HEK293T (cell line): ENCODE results near the gene RNASEH1.

Experiments used
- CTCF ChIA-PET: fragments of 350-600 bp; formaldehyde crosslinking; extraction: SDS; loops from one replicate; lab custom pipeline; 2021; ENCODE audit warnings: antibody characterized with exemption, inconsistent platforms; lab: Yijun Ruan, JAX
- POLR2A ChIA-PET: fragments of 350-600 bp; formaldehyde crosslinking; extraction: SDS; loops from one replicate; lab custom pipeline; 2020; ENCODE audit warnings: antibody characterized with exemption, inconsistent platforms; lab: Yijun Ruan, JAX
- DNase-seq: peaks from one replicate; pipeline ENCODE4 v3.0.0; 2012; ENCODE audit warnings: mixed read lengths; ENCODE audit errors: extremely low spot score
- ARNT ChIP-seq: fragments of 450-650 bp; IDR thresholded peaks from 2 replicates; pipeline ENCODE4 v1.6.1; 2017; ENCODE audit warnings: mild to moderate bottlenecking
- BHLHE40 ChIP-seq: fragments of 450-650 bp; IDR thresholded peaks from 2 replicates; pipeline ENCODE4 v1.6.1; 2016; ENCODE audit warnings: mild to moderate bottlenecking, moderate library complexity, borderline replicate concordance
- CTBP1 ChIP-seq: fragments of 450-650 bp; IDR thresholded peaks from 2 replicates; pipeline ENCODE4 v1.6.1; 2016; ENCODE audit warnings: borderline replicate concordance
- ELF4 ChIP-seq: fragments of 450-650 bp; IDR thresholded peaks from 2 replicates; pipeline ENCODE4 v1.6.1; 2017; ENCODE audit warnings: antibody characterized with exemption
- FOXA1 ChIP-seq: fragments of 450-650 bp; IDR thresholded peaks from 2 replicates; pipeline ENCODE4 v1.6.1; 2016; ENCODE audit warnings: mild to moderate bottlenecking
- FOXK2 ChIP-seq: fragments of 450-650 bp; IDR thresholded peaks from 2 replicates; pipeline ENCODE4 v1.6.1; 2016; ENCODE audit warnings: mild to moderate bottlenecking
- FOXM1 ChIP-seq: fragments of 450-650 bp; IDR thresholded peaks from 2 replicates; pipeline ENCODE4 v1.6.1; 2017; ENCODE audit warnings: mild to moderate bottlenecking, borderline replicate concordance
- HDGF ChIP-seq: fragments of 450-650 bp; IDR thresholded peaks from 2 replicates; pipeline ENCODE4 v1.6.1; 2017; ENCODE audit warnings: antibody characterized with exemption, borderline replicate concordance
- L3MBTL2 ChIP-seq: fragments of 450-650 bp; conservative IDR thresholded peaks from 2 replicates; pipeline ENCODE4 v1.6.1; 2016; ENCODE audit warnings: mild to moderate bottlenecking
- LEF1 ChIP-seq: fragments of 450-650 bp; IDR thresholded peaks from 2 replicates; pipeline ENCODE4 v1.6.1; 2017; ENCODE audit warnings: mild to moderate bottlenecking, borderline replicate concordance
- NFRKB ChIP-seq: fragments of 450-650 bp; IDR thresholded peaks from 2 replicates; pipeline ENCODE4 v1.6.1; 2016; ENCODE audit warnings: mild to moderate bottlenecking, moderate library complexity
- SP1 ChIP-seq: fragments of 450-650 bp; IDR thresholded peaks from 2 replicates; pipeline ENCODE4 v1.6.1; 2017
- SUZ12 ChIP-seq: fragments of 450-650 bp; IDR thresholded peaks from 2 replicates; pipeline ENCODE4 v1.6.1; 2016; ENCODE audit warnings: mild to moderate bottlenecking
- TARDBP ChIP-seq: fragments of 450-650 bp; IDR thresholded peaks from 2 replicates; pipeline ENCODE4 v1.6.1; 2016
- ZNF384 ChIP-seq: fragments of 450-650 bp; IDR thresholded peaks from 2 replicates; pipeline ENCODE4 v1.6.1; 2016
- TF ChIP-seq, protein P1 (sequence below): fragments of 450-650 bp; IDR thresholded peaks from 2 replicates; pipeline ENCODE4 v1.6.1; 2016

The RNASEH1 gene

DNA sequence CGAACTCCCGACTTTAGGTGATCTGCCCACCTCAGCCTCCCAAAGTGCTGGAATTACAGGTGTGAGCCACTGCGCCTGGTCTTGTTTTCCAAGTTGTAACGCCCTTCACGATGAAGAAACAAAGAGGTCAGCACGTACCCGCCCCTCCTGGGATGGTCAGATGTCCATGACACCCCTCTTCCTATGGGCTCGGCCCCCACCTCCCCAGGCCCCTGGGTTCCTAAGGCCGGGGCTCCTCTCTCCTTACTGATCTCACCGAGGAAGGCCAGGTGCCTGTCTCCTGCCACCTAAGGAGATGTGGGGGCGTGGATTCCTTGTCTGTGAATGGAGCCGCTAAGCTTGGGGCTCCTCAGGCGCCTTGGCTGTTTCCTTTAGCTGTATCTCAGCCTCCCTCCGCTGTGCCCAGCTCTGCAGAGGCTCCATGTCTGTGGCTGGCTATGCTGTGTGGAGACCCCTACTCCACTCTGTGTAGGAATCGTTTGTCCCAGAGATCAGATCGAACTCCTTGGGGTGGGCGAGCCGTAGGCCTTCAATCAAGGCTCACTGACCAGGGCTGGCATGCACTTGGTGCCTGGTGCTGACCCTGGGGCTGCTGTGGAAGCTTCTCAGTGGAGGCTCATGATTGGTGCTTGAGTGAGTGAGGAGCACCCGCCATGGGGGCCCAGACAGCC is 45.5 kb upstream of the RNASEH1 start:
- ChIA-PET POLR2A (no interaction called here), CTCF (no interaction called here)
- TF ChIP-seq SUZ12 = no peak
- no peak for TF ChIP-seq FOXM1
- TF ChIP-seq TARDBP = no peak
- TF ChIP-seq FOXK2 = no peak
- DNase-seq = no peak

DNA sequence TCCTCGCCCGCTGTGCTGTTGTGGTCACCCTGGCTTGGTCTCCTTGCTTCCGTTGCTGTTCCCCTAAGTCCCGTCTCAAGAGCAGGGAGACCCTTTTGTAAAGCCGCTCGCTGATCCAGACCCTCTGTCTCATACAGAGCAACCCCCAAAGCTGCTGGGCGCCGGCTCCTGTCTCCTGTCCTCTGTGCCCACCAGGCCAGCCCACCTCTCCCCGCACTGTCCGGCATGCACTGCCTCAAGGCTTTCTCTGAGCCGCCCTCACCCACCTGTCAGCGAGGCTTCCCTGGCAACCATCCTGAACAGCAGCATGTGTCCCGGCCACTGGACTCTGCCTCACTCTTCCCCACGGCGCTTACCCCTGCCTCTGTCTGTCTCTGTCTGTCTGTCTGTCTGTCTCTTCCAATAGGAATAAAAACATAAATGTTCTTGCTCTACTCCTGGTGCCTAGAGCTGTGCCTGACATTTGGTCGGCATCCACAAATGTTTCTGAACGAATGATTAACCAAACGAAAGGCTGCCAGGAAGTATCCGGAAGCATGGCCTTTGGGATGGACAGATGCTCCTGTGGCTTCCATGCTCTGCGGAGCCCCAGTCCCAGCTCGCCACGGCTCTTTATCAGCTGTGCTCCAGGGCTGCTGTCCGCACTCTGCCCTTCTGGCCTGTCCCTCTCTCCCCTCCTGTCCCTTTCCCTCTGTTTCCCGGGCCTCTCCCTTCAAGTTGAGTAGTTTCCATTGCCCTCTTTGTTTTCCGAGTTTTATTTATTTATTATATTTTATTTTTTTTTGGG is 44.6 kb upstream of the RNASEH1 start:
- no peak for TF ChIP-seq ELF4
- no peak for TF ChIP-seq BHLHE40
- no peak for TF ChIP-seq L3MBTL2
- TF ChIP-seq ZNF384 = no peak
- no peak for TF ChIP-seq SP1
- TF ChIP-seq, protein P1, sequence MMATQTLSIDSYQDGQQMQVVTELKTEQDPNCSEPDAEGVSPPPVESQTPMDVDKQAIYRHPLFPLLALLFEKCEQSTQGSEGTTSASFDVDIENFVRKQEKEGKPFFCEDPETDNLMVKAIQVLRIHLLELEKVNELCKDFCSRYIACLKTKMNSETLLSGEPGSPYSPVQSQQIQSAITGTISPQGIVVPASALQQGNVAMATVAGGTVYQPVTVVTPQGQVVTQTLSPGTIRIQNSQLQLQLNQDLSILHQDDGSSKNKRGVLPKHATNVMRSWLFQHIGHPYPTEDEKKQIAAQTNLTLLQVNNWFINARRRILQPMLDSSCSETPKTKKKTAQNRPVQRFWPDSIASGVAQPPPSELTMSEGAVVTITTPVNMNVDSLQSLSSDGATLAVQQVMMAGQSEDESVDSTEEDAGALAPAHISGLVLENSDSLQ = no peak
- TF ChIP-seq NFRKB = no peak
- TF ChIP-seq HDGF = no peak
- no peak for TF ChIP-seq TARDBP
- no peak for TF ChIP-seq FOXA1
- no peak for TF ChIP-seq LEF1
- ChIA-PET POLR2A (interaction anchor here (1.1 kb wide), 1 partner anchor 20 kb away, joined by 3 read pairs; no protein-coding TSS in a partner anchor), CTCF (no interaction called here)
- no peak for DNase-seq

DNA sequence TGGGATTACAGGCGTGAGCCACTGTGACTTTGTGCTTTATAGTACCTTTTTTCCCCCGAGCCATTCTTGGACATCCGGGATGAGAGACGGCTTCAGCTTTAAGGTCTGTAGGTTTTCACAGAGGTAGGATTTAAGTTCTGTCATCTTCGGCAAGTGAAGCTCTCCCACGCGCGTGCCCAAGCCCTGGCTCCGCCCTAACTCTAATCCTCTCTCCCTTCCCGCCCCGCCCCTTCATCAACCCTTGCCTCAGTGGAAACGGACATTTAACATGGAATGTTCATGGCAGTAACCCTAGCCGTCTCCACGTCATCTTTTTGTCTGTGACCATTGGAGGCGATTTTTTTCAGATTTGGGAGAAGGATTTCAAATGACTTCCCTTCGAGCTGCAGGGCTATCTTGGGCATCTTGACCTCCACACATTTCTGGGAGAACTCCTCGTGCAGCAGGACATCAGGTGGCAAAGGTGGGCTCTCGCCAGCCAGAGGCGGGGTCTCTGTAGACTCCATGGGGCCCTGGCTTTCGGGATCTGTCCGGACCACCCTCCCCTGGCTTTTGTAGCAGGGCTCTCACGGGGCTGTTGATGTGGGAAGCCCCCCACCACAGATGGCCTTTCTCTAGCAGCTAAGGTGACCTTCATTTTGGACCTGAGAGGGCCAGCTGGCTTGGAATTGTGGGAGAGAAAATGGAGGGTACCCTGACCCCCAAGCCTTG is 43.6 kb upstream of the RNASEH1 start:
- TF ChIP-seq ARNT (no peak), NFRKB (no peak), SUZ12 (no peak)
- no peak for DNase-seq
- ChIA-PET POLR2A (no interaction called here), CTCF (no interaction called here)

DNA sequence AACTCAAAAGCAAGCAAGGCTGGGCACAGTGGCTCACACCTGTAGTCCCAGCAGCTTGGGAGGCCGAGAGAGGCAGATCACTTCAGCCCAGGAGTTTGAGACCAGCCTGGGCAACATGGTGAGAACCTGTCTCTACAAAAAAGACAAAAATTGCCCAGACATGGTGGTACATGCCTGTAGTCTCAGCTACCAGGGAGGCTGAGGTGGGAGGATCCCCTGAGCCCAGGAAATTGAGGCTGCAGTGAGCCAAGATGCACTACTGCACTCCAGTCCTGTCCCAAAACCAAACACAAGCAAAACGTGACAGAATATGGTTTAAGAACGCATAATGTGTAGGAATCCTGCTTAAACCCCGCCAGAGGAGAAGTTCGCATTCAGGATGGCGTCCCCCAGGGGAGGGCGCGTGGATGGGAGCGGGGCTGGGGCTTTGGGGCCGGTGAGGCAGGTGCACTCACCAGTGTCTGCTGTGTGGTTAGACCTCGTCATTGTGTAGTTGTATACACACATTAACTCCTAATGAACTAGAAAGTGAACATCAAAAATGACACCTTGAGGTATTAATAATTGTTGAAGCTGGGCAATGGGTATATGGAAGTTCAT is 42.2 kb upstream of the RNASEH1 start:
- POLR2A ChIA-PET = no interaction called here
- CTCF ChIA-PET = no interaction called here
- TF ChIP-seq FOXA1 = no peak
- TF ChIP-seq CTBP1 = no peak
- no peak for TF ChIP-seq TARDBP
- TF ChIP-seq ZNF384 = no peak
- no peak for TF ChIP-seq SP1
- no peak for TF ChIP-seq ELF4
- no peak for TF ChIP-seq BHLHE40
- TF ChIP-seq HDGF = no peak
- TF ChIP-seq FOXK2 = no peak
- TF ChIP-seq L3MBTL2 = no peak
- TF ChIP-seq, protein P1 = no peak
- no peak for TF ChIP-seq NFRKB
- no peak for TF ChIP-seq LEF1
- no peak for TF ChIP-seq FOXM1
- TF ChIP-seq ARNT = no peak
- TF ChIP-seq SUZ12 = no peak
- no peak for DNase-seq

DNA sequence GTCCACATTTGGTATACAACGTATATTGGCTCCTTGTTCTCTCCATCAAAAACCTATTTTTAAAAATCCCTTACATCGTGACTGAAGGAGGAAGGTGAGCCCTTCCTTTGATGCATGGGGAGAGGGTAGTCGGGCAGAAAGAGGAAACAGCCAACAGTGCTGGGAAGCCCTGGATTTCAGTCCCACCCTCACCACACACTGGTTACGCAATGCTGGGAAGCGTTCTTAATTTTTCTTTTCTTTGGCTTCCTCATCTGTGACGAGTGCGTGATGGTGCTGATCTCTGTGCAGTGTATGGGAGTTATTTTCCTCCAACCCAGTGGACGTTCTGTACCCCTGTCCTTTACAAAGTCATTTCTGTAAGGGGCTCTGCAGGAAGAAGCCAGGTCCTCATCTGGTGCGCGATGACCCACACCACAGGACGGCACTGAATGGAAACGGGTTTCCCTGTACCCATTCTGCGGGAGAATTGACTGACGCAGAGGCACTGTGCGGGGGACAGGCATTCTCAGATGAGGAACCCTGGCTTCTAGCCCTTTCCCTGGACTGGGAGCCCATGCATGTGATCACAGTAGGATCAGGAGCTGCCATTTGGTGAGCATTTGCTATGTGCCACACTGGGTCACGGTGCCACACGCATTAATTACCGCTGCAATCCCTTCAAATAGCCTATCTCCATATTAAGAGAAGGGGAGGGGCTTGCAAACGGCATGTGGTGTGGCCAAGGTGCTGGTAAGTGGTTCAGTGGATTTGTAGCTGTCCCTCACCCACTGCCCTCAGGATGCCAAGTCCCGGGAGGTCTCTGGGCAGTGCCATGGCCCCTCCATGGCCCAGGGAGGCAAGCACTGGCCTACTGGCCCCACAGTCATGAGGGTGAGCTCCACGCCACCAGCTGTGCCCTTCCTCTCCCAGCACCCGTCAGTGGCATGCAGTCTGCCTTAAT is 41.0 kb upstream of the RNASEH1 start:
- no peak for TF ChIP-seq FOXK2
- no peak for TF ChIP-seq LEF1
- no peak for TF ChIP-seq ZNF384
- TF ChIP-seq SUZ12 = no peak
- no peak for DNase-seq
- ChIA-PET POLR2A (no interaction called here), CTCF (no interaction called here)

DNA sequence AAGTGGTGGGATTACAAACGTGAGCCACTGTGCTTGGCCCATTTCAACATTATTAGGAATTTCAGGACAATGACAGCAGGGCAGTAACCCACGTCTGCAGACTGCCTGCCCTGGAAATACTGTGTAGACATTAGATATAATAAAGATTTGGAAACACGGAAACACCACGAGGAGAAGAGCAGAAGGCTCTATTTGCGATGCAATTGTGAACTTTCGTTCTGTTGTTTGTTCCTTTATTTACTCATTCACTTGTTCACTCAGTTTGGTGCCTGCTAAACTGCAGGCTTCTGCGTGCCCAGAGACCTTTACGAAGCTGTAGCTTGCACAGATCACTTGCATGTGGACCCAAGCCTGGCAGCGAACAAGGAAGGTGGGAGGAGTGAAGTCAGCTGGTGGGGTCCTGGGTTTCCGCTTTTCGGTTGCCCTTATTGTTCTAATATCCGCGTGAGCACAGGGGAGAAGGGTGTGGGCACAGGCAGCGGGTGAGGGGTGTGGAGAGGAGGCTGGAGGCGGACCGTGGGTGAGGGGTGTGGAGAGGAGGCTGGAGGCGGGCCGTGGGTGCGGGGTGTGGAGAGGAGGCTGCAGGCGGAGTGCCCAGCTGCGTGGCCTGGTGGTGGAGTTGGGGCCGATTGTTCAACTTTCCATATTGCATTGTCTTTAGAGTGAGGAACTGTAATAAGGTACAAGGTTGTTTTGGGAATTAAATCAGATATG is 40.2 kb upstream of the RNASEH1 start:
- CTCF ChIA-PET = no interaction called here
- POLR2A ChIA-PET = no interaction called here
- TF ChIP-seq SP1 (no peak), FOXM1 (no peak), BHLHE40 (no peak), SUZ12 (no peak), FOXA1 (no peak), HDGF (no peak), LEF1 (no peak), FOXK2 (no peak), L3MBTL2 (no peak), ELF4 (no peak)
- TF ChIP-seq, protein P1 = no peak
- DNase-seq = no peak
